D721Med (cell line): ENCODE results near the gene CECR2.
"Not testable (repeated sequence)": the region's sequence is repeated elsewhere in the genome, so short reads cannot be mapped to it uniquely, and the experiment has no call there.

Source experiments
- DNase-seq: peaks from one replicate; pipeline ENCODE4 v3.0.0; 2011; ENCODE audit warnings: low spot score; ENCODE audit not compliant: insufficient read length
- FAIRE-seq: peaks from 2 replicates; lab custom pipeline; 2011; peaks lifted over from hg19 to GRCh38; lab: Jason Lieb, UNC
- TF ChIP-seq, protein P1 (sequence below): IDR thresholded peaks from 2 replicates; pipeline ENCODE4 v1.5.1; 2012; ENCODE audit warnings: mild to moderate bottlenecking, control low read depth; ENCODE audit not compliant: insufficient read depth; ENCODE audit errors: missing control alignments

Gene CECR2

DNA sequence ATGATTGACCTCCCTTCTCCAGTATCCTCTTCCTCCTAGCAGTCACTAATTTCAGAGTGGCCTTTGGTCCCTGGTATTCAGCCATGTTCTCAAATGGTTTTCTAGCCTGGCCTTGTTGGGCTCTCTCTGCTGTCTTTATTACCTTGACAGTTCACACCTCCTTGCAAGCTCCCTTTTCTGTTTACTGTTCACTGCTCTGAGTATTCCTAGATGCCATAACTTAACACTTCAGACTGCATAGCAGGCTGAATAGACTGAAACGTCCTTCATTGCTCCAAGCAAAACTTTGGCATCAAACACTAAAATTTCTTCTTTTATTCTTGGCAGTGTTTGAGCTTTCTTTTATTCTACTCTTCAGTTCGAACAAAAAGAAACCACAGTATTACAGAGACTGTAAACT lies 144.4 kb downstream of the CECR2 start:
- FAIRE-seq (no peak), DNase-seq (no peak)
- TF ChIP-seq, protein P1, sequence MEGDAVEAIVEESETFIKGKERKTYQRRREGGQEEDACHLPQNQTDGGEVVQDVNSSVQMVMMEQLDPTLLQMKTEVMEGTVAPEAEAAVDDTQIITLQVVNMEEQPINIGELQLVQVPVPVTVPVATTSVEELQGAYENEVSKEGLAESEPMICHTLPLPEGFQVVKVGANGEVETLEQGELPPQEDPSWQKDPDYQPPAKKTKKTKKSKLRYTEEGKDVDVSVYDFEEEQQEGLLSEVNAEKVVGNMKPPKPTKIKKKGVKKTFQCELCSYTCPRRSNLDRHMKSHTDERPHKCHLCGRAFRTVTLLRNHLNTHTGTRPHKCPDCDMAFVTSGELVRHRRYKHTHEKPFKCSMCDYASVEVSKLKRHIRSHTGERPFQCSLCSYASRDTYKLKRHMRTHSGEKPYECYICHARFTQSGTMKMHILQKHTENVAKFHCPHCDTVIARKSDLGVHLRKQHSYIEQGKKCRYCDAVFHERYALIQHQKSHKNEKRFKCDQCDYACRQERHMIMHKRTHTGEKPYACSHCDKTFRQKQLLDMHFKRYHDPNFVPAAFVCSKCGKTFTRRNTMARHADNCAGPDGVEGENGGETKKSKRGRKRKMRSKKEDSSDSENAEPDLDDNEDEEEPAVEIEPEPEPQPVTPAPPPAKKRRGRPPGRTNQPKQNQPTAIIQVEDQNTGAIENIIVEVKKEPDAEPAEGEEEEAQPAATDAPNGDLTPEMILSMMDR, result no peak

DNA sequence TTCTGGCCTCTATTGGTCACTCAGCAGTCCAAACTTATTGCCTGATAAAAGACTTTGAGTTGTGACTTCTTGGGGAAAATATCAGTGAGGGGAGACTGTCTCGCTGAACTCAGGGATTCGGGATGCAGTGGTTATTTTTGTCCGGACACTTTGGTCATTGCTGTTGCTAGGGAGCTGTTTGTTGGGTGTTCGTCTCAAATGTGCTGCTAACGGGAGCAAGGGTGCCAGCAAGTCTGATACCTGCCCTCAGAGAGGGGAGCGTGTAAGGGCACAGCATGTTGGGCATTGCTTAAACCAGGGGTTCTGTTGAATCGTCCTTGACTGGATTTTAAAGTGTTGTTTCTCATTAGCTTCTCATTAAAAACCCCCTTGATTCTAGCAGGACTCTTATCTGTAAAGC lies 144.8 kb downstream of the CECR2 start:
- DNase-seq (no peak), FAIRE-seq (no peak)
- TF ChIP-seq, protein P1, result no peak

DNA sequence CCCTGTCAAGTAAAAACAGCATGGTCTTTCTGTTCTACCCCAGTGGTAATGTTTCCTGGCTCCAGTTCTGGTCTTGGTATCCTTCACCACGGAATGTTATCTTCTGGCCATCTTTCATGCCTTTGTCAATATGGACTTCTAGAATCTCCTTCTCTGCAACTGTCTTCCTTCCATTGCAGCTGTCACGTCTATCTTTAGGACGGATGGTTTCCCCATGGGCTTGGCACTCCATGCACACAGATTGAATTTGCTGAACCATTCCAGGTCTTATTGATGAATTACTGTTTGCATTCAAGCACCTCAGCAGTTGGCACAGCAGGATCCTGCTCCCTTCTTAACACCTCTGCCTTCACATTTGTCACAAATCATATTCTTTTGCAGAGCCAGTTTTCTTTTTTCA lies 149.1 kb downstream of the CECR2 start:
- DNase-seq, result no peak
- TF ChIP-seq, protein P1, result no peak
- FAIRE-seq, result no peak

DNA sequence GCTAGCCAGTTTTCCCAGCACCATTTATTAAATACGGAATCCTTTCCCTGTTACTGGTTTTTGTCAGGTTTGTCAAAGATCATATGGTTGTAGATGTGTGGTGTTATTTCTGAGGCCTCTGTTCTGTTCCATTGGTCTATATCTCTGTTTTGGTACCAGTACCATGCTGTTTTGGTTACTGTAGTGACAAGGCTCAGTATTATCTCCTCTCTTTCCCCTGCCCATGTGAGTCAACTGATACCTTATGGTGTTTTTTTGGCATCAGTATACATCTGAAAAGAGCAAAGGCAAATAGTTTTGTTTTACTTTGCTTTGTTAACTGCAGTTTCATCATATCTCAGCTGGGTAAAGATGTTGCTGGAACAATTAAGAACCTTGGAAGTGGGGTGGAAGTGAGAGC lies 152.7 kb downstream of the CECR2 start:
- not testable (repeated sequence) for FAIRE-seq, DNase-seq

DNA sequence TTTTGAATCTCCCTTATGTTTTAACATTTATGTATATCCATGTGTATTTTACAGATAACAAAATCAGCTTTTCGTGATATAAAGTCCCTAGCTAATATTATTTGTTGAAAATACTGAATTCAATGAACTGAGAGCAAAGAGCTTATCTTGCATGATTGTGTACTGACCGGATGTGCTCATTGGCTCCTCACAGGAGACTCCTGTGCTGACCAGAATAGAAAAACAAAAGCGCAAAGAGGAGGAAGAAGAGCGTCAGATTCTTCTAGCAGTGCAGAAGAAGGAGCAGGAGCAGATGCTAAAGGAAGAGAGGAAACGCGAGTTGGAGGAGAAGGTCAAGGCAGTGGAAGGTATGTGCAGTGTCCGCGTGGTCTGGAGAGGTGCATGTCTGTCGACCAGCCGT lies 154.7 kb downstream of the CECR2 start:
- FAIRE-seq (no peak), DNase-seq (no peak)
- TF ChIP-seq, protein P1, result no peak

DNA sequence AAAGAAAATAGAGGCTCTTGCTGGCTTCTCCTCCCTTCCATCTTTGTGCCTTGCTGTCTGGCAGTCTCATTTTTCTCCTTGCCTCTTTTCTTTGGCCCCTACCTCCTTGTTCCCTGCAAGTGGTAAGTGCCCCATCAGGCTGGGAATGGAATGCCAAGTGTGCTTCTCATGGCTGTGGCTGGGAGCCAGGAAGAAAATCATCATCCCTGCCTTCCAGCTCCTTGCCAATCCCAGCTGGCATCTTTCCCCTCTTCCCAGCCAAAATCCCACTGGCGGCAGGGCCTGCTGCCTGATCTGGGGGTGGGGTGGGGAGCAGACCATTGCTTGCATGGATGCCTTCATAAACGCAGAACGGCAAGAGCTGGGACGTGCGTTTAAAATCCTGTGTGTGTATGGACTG lies 167.0 kb downstream of the CECR2 start:
- DNase-seq (no peak), FAIRE-seq (no peak)
- TF ChIP-seq, protein P1, result no peak

DNA sequence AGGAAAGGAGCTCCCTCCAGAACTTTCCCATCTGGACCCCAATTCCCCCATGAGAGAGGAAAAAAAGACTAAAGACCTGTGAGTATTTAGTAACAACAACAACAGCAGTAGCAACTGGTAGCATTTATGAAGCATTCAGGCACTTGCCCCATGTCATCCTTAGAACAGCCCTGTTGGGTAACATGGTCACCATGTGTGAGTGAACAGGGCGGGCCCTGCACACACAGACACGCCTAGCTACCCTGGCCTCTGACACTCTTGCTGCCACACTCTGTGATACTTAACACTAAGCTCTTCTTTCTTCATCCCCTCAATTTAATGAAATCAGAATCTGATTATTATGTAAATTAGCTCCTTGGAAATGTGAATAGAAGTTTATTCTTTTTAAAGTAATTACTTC lies 167.9 kb downstream of the CECR2 start:
- TF ChIP-seq, protein P1, result no peak
- FAIRE-seq, result no peak
- no peak for DNase-seq

DNA sequence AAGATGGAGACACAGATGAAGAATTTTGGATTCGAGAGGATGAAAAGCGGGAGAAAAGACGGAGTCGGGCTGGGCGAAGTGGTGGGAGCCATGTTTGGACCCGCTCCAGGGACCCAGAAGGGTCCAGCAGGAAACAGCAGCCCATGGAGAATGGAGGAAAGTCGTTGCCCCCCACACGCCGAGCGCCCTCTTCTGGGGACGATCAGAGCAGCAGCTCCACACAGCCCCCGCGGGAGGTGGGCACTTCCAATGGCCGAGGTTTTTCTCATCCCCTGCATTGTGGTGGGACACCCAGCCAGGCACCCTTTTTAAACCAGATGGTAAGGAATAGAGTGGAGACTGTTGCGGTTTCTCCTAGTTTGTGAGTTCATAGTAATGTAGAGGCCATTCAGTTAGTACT lies 171.2 kb downstream of the CECR2 start:
- FAIRE-seq (no peak), DNase-seq (no peak)
- TF ChIP-seq, protein P1, result peak; percentile 5
